ENCODE results near the gene HTR2C. TPM values are rescaled to one million over a fixed set of nuclear protein-coding genes. Genes with fewer than 3 reads are reported as not detected.
"Not testable (repeated sequence)": the region's sequence is repeated elsewhere in the genome, so short reads cannot be mapped to it uniquely, and the experiment has no call there.

HTR2C gene
- total RNA-seq, 1 experiment from 2014 or later = 1.5 TPM

GRCh38 chrX:114932550-114932949 lies 348.7 kb downstream of the HTR2C start:
- no peak overlapping the region for H2AK5ac ChIP-seq (ENCODE audit: insufficient read length, low read length)
- no peak overlapping the region for H3T11ph ChIP-seq (ENCODE audit: low read length)
- H4K8ac ChIP-seq (replicated peaks; ENCODE audit: insufficient read length, low read depth, low read length) = no peak overlapping the region
- H3K79me1 ChIP-seq (ENCODE audit: insufficient read depth, low read depth, low read length, poor library complexity, severe bottlenecking) = no peaks in the 10 kb centered on the region
- Mint-ChIP-seq H3K9me3 (peaks cover 42 to 53% of the 10 kb centered on the region in 2 experiments), H3K27me3 (ENCODE audit: low read depth) (no peaks in the 10 kb centered on the region; the same call in 1 of the 2 replicates), H3K27ac (no peak overlapping the region), H3K36me3 (ENCODE audit: insufficient read depth in 1 of 3, low read depth in 3 of 3) (peaks cover 4 to 47% (median 32%) of the 10 kb centered on the region in 3 experiments), H3K4me3 (no peak overlapping the region), H3K4me1 (peaks cover 1% of the 10 kb centered on the region in 2 experiments; a peak in 3 of 4 replicates)
- no peak overlapping the region for H3K14ac ChIP-seq (ENCODE audit: insufficient read depth, low read length)
- TF ChIP-seq, protein P1, sequence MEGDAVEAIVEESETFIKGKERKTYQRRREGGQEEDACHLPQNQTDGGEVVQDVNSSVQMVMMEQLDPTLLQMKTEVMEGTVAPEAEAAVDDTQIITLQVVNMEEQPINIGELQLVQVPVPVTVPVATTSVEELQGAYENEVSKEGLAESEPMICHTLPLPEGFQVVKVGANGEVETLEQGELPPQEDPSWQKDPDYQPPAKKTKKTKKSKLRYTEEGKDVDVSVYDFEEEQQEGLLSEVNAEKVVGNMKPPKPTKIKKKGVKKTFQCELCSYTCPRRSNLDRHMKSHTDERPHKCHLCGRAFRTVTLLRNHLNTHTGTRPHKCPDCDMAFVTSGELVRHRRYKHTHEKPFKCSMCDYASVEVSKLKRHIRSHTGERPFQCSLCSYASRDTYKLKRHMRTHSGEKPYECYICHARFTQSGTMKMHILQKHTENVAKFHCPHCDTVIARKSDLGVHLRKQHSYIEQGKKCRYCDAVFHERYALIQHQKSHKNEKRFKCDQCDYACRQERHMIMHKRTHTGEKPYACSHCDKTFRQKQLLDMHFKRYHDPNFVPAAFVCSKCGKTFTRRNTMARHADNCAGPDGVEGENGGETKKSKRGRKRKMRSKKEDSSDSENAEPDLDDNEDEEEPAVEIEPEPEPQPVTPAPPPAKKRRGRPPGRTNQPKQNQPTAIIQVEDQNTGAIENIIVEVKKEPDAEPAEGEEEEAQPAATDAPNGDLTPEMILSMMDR (conservative IDR thresholded peaks at IDR 0.05) = no peak
- no peaks in the 10 kb centered on the region for H4K20me1 ChIP-seq (ENCODE audit: control insufficient read depth, insufficient read depth, insufficient read length)
- no peak overlapping the region for H3K4ac ChIP-seq (ENCODE audit: low read depth, low read length)
- peaks cover 14% of the 10 kb centered on the region for H3K9me3 ChIP-seq (ENCODE audit: control insufficient read depth, low read depth, low read length)
- H2BK12ac ChIP-seq (ENCODE audit: insufficient read length, low read depth, low read length) = no peak overlapping the region
- WGBS (ENCODE audit: extremely low coverage, insufficient read length, low lambda C conversion rate) = no CpG with 5 or more reads among the region's 1 CpG
- no peaks in the 10 kb centered on the region for H3K27me3 ChIP-seq (ENCODE audit: insufficient read depth, low read length)
- no peak overlapping the region for H3K18ac ChIP-seq (ENCODE audit: insufficient read length, low read depth, low read length)
- H4K5ac ChIP-seq (ENCODE audit: insufficient read length, low read depth, low read length) = no peak overlapping the region
- no peak overlapping the region for H3K56ac ChIP-seq (ENCODE audit: insufficient read length, low read depth, low read length)
- H2BK5ac ChIP-seq (ENCODE audit: insufficient read length, low read length) = no peak overlapping the region
- H3K27ac ChIP-seq (ENCODE audit: insufficient read length, low read depth, low read length) = no peak overlapping the region
- H2AFZ ChIP-seq (ENCODE audit: low read length) = no peak overlapping the region
- H2BK120ac ChIP-seq (ENCODE audit: low read depth, low read length, poor library complexity, severe bottlenecking) = no peak overlapping the region
- H4K91ac ChIP-seq (ENCODE audit: insufficient read length, low read depth, low read length) = no peak overlapping the region
- H3K23me2 ChIP-seq (ENCODE audit: insufficient read length, low read depth, low read length, poor library complexity, severe bottlenecking) = no peaks in the 10 kb centered on the region
- no peaks in the 10 kb centered on the region for H3K79me2 ChIP-seq (ENCODE audit: insufficient read depth, low read length)
- no peak overlapping the region for H2BK20ac ChIP-seq (ENCODE audit: low read depth, low read length, poor library complexity, severe bottlenecking)
- no peaks in the 10 kb centered on the region for H3K4me1 ChIP-seq (ENCODE audit: insufficient read depth, low read length)
- no peak overlapping the region for H3K9ac ChIP-seq (ENCODE audit: extremely low read depth, insufficient read length, low read length)
- H3K4me2 ChIP-seq (ENCODE audit: insufficient read depth, insufficient read length, low read length) = no peak overlapping the region
- no peak overlapping the region for H3K23ac ChIP-seq (ENCODE audit: insufficient read length, low read depth, low read length)
- no peak overlapping the region for H2BK15ac ChIP-seq (ENCODE audit: low read depth, low read length)
- no peak for DNase-seq

GRCh38 chrX:114933291-114933690 lies 349.4 kb downstream of the HTR2C start:
- H4K91ac ChIP-seq (ENCODE audit: insufficient read length, low read depth, low read length); H3K79me2 ChIP-seq (ENCODE audit: insufficient read depth, low read length); H3K23ac ChIP-seq (ENCODE audit: insufficient read length, low read depth, low read length); H3K23me2 ChIP-seq (ENCODE audit: insufficient read length, low read depth, low read length, poor library complexity, severe bottlenecking); H3K27me3 Mint-ChIP-seq (ENCODE audit: low read depth); H3T11ph ChIP-seq (ENCODE audit: low read length); H3K27me3 ChIP-seq (ENCODE audit: insufficient read depth, low read length); H3K9ac ChIP-seq (ENCODE audit: extremely low read depth, insufficient read length, low read length); H3K4me1 ChIP-seq (ENCODE audit: insufficient read depth, low read length); H4K5ac ChIP-seq (ENCODE audit: insufficient read length, low read depth, low read length); H3K4ac ChIP-seq (ENCODE audit: low read depth, low read length); H2BK5ac ChIP-seq (ENCODE audit: insufficient read length, low read length); H3K4me3 Mint-ChIP-seq; H3K4me2 ChIP-seq (ENCODE audit: insufficient read depth, insufficient read length, low read length); H3K4me1 Mint-ChIP-seq; H2BK20ac ChIP-seq (ENCODE audit: low read depth, low read length, poor library complexity, severe bottlenecking); H3K56ac ChIP-seq (ENCODE audit: insufficient read length, low read depth, low read length); H2BK15ac ChIP-seq (ENCODE audit: low read depth, low read length); H3K18ac ChIP-seq (ENCODE audit: insufficient read length, low read depth, low read length); H2BK120ac ChIP-seq (ENCODE audit: low read depth, low read length, poor library complexity, severe bottlenecking); H2BK12ac ChIP-seq (ENCODE audit: insufficient read length, low read depth, low read length); H3K14ac ChIP-seq (ENCODE audit: insufficient read depth, low read length); H4K8ac ChIP-seq (replicated peaks; ENCODE audit: insufficient read length, low read depth, low read length); H3K27ac ChIP-seq (ENCODE audit: insufficient read length, low read depth, low read length); DNase-seq; H3K27ac Mint-ChIP-seq; H2AFZ ChIP-seq (ENCODE audit: low read length); H4K20me1 ChIP-seq (ENCODE audit: control insufficient read depth, insufficient read depth, insufficient read length); H3K79me1 ChIP-seq (ENCODE audit: insufficient read depth, low read depth, low read length, poor library complexity, severe bottlenecking); H2AK5ac ChIP-seq (ENCODE audit: insufficient read length, low read length): not testable (repeated sequence)
- H3K9me3 ChIP-seq (ENCODE audit: control insufficient read depth, low read depth, low read length) = peaks cover 14% of the 10 kb centered on the region
- peaks cover 42 to 53% of the 10 kb centered on the region in 2 experiments for H3K9me3 Mint-ChIP-seq
- peaks cover 4 to 47% (median 32%) of the 10 kb centered on the region in 3 experiments for H3K36me3 Mint-ChIP-seq (ENCODE audit: insufficient read depth in 1 of 3, low read depth in 3 of 3)
- WGBS (ENCODE audit: extremely low coverage, insufficient read length, low lambda C conversion rate) = no CpG with 5 or more reads among the region's 2 CpGs

Data from H9 (cell line).